ENCODE measurements around the gene ADAM19. TPM values are rescaled to one million over a fixed set of nuclear protein-coding genes. Genes with fewer than 3 reads are reported as not detected.

ADAM19 gene
- total RNA-seq, 1 donor from 2014 or later = 41.2 TPM

DNA sequence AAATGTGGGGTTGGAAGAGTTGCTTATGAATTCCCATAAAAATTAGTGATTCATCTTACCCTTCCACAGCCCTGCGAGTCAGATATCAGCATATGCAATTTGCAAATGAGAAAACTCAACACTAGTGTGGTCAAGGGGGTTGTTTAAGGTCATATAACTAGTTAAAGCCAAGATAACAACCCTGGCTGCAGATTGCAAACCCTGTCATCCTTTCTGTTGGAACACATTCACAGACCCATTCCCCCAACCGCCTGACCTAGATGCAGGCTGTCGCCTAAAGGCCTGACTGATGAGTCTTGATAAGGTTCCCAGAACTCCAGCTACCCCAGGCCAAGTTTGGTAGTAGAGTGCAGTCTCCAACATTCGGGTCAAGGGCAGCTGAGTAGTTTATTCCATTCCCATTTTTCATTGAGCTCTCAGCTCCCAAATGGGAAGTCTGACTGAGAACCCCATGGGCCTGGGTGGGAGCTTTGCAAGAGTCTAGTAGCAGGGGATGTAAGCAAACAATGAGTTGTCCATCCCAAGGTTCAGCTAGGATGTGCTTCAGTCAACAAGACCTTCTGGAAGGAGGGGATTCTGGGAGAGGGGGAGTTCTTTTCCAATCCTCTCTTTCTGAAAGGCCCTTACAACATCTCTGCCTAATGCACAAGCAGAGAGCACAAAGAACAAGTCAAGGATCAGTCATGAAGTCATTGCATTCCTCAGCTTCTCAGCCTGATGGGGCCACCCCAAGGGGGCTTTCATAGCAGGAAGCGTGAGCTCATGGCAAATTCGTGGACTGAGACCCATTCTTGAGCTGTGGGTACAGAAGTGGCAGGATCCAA is 40.3 kb downstream of the ADAM19 start:
- Mint-ChIP-seq H3K9me3 (ENCODE audit: unreplicated experiment) (peaks cover 2% of the 10 kb centered on the region), H3K4me3 (ENCODE audit: unreplicated experiment) (no peak overlapping the region), H3K36me3 (ENCODE audit: unreplicated experiment) (peaks cover 4% of the 10 kb centered on the region), H3K27me3 (ENCODE audit: unreplicated experiment) (no peaks in the 10 kb centered on the region), H3K27ac (ENCODE audit: unreplicated experiment) (no peak overlapping the region), H3K4me1 (ENCODE audit: low read depth, unreplicated experiment) (peaks cover 5% of the 10 kb centered on the region)
- no peak for DNase-seq
- TF ChIP-seq, protein P1, sequence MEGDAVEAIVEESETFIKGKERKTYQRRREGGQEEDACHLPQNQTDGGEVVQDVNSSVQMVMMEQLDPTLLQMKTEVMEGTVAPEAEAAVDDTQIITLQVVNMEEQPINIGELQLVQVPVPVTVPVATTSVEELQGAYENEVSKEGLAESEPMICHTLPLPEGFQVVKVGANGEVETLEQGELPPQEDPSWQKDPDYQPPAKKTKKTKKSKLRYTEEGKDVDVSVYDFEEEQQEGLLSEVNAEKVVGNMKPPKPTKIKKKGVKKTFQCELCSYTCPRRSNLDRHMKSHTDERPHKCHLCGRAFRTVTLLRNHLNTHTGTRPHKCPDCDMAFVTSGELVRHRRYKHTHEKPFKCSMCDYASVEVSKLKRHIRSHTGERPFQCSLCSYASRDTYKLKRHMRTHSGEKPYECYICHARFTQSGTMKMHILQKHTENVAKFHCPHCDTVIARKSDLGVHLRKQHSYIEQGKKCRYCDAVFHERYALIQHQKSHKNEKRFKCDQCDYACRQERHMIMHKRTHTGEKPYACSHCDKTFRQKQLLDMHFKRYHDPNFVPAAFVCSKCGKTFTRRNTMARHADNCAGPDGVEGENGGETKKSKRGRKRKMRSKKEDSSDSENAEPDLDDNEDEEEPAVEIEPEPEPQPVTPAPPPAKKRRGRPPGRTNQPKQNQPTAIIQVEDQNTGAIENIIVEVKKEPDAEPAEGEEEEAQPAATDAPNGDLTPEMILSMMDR (IDR thresholded peaks at IDR 0.05; ENCODE audit: partially characterized antibody, unreplicated experiment) = no peak

DNA sequence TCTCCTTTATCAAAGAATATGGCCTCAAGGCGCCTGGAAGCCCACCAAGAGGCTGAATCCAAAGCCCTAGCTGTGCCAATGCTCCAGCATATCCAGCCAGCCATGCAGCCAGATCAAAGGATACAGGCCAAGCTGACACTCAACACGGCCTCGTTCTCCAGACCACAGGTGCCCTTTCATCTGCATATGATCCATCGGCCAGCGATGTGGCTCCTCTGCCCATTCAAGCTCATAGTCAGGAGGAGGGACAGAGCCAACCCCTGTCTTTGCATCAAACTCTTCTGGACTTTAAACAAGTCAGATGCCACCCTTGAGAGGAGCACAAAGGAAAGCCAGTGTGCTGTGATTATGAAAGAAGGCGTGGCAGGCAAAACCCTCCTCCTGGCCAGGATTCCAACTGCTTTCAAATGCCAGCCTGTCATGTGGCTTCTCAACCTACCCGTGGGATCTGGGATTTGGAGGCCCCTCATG is 42.5 kb downstream of the ADAM19 start:
- TF ChIP-seq, protein P1 (IDR thresholded peaks at IDR 0.05; ENCODE audit: partially characterized antibody, unreplicated experiment) = no peak
- no peak for DNase-seq
- H3K27ac Mint-ChIP-seq (ENCODE audit: unreplicated experiment) = no peak overlapping the region
- H3K4me3 Mint-ChIP-seq (ENCODE audit: unreplicated experiment) = no peak overlapping the region
- H3K27me3 Mint-ChIP-seq (ENCODE audit: unreplicated experiment) = no peaks in the 10 kb centered on the region
- peaks cover 4% of the 10 kb centered on the region for H3K36me3 Mint-ChIP-seq (ENCODE audit: unreplicated experiment)
- peaks cover 2% of the 10 kb centered on the region for H3K9me3 Mint-ChIP-seq (ENCODE audit: unreplicated experiment)
- peaks cover 6% of the 10 kb centered on the region for H3K4me1 Mint-ChIP-seq (ENCODE audit: low read depth, unreplicated experiment)

DNA sequence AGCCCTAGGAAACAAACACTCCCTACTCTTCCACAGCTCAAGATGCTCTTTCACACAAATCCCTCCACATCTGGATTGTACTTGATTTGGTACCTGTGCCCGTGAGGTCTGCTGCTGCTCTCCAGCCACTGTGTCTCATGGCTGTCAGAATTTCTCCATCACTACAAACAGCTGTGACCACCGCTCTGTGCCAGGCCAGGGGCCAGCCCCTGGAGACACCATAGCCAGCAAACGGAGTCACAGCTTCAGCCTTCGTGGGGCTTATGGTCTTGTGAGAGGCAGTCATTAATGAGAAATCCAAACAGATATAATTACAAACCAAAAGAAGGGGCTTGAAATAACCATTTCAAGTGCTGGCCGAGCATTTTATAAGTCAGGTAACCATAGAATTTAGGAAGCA is 43.6 kb downstream of the ADAM19 start:
- Mint-ChIP-seq H3K4me1 (ENCODE audit: low read depth, unreplicated experiment) (peaks cover 7% of the 10 kb centered on the region), H3K27me3 (ENCODE audit: unreplicated experiment) (no peaks in the 10 kb centered on the region), H3K36me3 (ENCODE audit: unreplicated experiment) (peaks cover 4% of the 10 kb centered on the region), H3K9me3 (ENCODE audit: unreplicated experiment) (peaks cover 4% of the 10 kb centered on the region), H3K27ac (ENCODE audit: unreplicated experiment) (no peak overlapping the region), H3K4me3 (ENCODE audit: unreplicated experiment) (no peak overlapping the region)
- TF ChIP-seq, protein P1 (IDR thresholded peaks at IDR 0.05; ENCODE audit: partially characterized antibody, unreplicated experiment) = no peak
- DNase-seq = no peak

DNA sequence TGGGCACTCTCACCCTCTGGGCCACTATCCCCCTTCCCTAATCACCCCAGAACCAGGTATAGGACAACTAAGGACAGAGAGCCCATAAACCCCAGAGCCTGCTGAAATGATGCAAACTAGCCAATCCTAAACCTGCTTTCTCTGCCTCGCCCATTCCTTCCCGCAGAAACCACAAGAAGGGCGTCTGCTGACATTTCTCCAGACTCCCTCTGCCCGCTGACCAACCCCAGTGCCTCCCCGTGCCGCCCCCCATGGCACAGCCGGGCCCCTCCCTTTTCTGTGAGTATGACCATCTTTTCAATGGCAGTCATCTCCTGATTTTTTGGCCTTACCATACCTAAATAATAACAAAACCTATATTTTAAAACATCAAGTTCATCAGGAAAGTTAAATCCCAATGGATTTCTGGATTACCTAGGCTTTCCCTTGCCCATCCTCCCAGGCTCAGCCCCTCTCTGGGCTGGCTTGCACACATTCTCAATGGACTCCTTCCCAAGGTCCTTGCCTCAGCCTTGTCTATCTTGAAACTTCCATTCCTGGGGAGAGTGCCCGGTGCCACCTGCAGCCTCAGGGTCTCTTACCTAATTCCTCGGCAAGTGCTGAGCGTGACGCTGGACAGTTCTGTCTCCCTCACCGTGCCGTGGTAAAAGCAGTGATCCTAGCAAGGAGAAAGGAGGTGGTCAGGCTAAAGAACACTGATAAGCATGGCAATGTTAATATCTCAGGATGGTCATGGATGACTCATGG is 45.2 kb downstream of the ADAM19 start:
- Mint-ChIP-seq H3K4me3 (ENCODE audit: unreplicated experiment) (no peak overlapping the region), H3K36me3 (ENCODE audit: unreplicated experiment) (peaks cover 4% of the 10 kb centered on the region), H3K4me1 (ENCODE audit: low read depth, unreplicated experiment) (peaks cover 7% of the 10 kb centered on the region), H3K27ac (ENCODE audit: unreplicated experiment) (no peak overlapping the region), H3K27me3 (ENCODE audit: unreplicated experiment) (no peaks in the 10 kb centered on the region), H3K9me3 (ENCODE audit: unreplicated experiment) (peaks cover 4% of the 10 kb centered on the region)
- DNase-seq = no peak
- TF ChIP-seq, protein P1 (IDR thresholded peaks at IDR 0.05; ENCODE audit: partially characterized antibody, unreplicated experiment) = no peak

All from glutamatergic neuron (in vitro differentiated cells).